ENCODE measurements around the gene OR10J1. TPM values are rescaled to one million over a fixed set of nuclear protein-coding genes. Genes with fewer than 3 reads are reported as not detected.

OR10J1 gene
- total RNA-seq, 2 experiments from 2014 or later, result not detected

- H3K27me3 ChIP-seq (ENCODE audit: control insufficient read depth in 1 of 2, insufficient read depth in 2 of 2, low read length in 2 of 2), result no peaks in the 10 kb centered on the region
- no peak for TF ChIP-seq CTCF (IDR thresholded peaks at IDR 0.05)
- Mint-ChIP-seq H3K9me3 (peaks cover 9% of the 10 kb centered on the region), H3K4me3 (no peak overlapping the region), H3K27me3 (peaks cover 12% of the 10 kb centered on the region), H3K36me3 (ENCODE audit: low read depth) (no peaks in the 10 kb centered on the region), H3K27ac (no peak overlapping the region), H3K4me1 (ENCODE audit: low read depth) (no peaks in the 10 kb centered on the region)
- H3K9me3 ChIP-seq (ENCODE audit: control insufficient read depth in 1 of 2, insufficient read depth in 1 of 2, low read length in 2 of 2), result peaks cover 9 to 10% of the 10 kb centered on the region in 2 experiments
- ChIA-PET CTCF (no interaction called here), POLR2A (interaction anchor here (0.6 kb wide), 1 partner anchor 683 kb away, joined by 3 read pairs; no protein-coding TSS in a partner anchor)
- ATAC-seq (ENCODE audit: poor library complexity) (no peak), DNase-seq (no peak)
- H3K4me3 ChIP-seq (ENCODE audit: low read length), result no peak overlapping the region
- intact Hi-C loops (cut with DNase I, micrococcal nuclease), result loop anchor here in 1 of 2 experiments (1.0 kb wide), 1 partner anchor 11 kb away; no protein-coding TSS in a partner anchor
- no peaks in the 10 kb centered on the region for H3K4me1 ChIP-seq (ENCODE audit: insufficient read depth, low read length)
- H3K36me3 ChIP-seq (ENCODE audit: insufficient read depth, low read length), result no peaks in the 10 kb centered on the region
- H3K27ac ChIP-seq (ENCODE audit: low read depth in 1 of 2, low read length in 2 of 2), result no peak overlapping the region
These were observed 25.7 kb downstream of the OR10J1 start for GRCh38 chr1:159465191-159465603.

- peaks cover 0 to 4% of the 10 kb centered on the region in 2 experiments for H3K9me3 ChIP-seq (ENCODE audit: control insufficient read depth in 1 of 2, insufficient read depth in 1 of 2, low read length in 2 of 2)
- POLR2A ChIA-PET, result no interaction called here
- TF ChIP-seq CTCF (IDR thresholded peaks at IDR 0.05), result no peak
- H3K27ac ChIP-seq (ENCODE audit: low read depth in 1 of 2, low read length in 2 of 2), result no peak overlapping the region
- no peak for DNase-seq
- H3K36me3 ChIP-seq (ENCODE audit: insufficient read depth, low read length), result no peaks in the 10 kb centered on the region
- intact Hi-C loops (cut with DNase I, micrococcal nuclease), result no loop called here
- Mint-ChIP-seq H3K4me3 (no peak overlapping the region), H3K27ac (no peak overlapping the region), H3K27me3 (peaks cover 20% of the 10 kb centered on the region), H3K9me3 (no peaks in the 10 kb centered on the region), H3K36me3 (ENCODE audit: low read depth) (no peaks in the 10 kb centered on the region), H3K4me1 (ENCODE audit: low read depth) (no peaks in the 10 kb centered on the region)
- H3K27me3 ChIP-seq (ENCODE audit: control insufficient read depth in 1 of 2, insufficient read depth in 2 of 2, low read length in 2 of 2), result peaks cover 0 to 3% of the 10 kb centered on the region in 2 experiments
- no peaks in the 10 kb centered on the region for H3K4me1 ChIP-seq (ENCODE audit: insufficient read depth, low read length)
- ATAC-seq (ENCODE audit: poor library complexity), result no peak
- H3K4me3 ChIP-seq (ENCODE audit: low read length), result no peak overlapping the region
- CTCF ChIA-PET, result no interaction called here
These were observed 28.8 kb downstream of the OR10J1 start for GRCh38 chr1:159468321-159468720.

DNA sequence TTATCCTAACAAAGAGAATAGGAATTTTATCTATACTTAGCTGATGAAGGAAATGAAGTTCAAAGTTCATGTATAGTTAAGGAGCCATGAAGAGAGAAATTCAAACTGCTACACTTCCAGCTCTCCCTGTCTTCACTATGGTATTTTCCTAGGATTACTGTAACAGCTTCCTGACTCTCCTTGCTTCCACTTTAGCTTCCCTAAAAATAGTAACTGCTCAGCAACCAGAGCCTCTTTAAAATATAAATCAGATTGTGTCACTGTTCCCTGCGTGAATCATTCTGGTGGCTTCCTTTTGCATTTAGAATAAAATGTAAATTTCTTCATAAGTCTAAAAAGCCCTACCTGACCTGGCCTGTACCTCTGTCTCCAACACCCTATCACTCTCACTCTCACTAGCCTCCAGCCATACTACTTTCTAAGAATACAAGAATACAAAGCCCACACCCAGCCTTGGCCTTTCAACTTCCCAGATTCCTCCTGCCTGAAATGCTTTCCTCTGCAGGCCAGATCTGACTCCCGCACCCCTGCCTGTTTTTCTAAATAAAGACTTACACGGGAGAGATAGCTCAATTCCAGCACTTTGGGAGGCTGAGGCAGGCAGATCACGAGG, 30.5 kb downstream of the OR10J1 start:
- TF ChIP-seq CTCF (IDR thresholded peaks at IDR 0.05), result no peak
- ChIA-PET POLR2A (no interaction called here), CTCF (interaction anchor here (0.7 kb wide), 1 partner anchor 23 kb away, joined by 3 read pairs; no protein-coding TSS in a partner anchor)
- no peak overlapping the region for H3K27ac Mint-ChIP-seq
- Histone ChIP-seq H3K4me3 (ENCODE audit: low read length) (no peak overlapping the region), H3K27ac (ENCODE audit: low read depth in 1 of 2, low read length in 2 of 2) (no peak overlapping the region), H3K4me1 (ENCODE audit: insufficient read depth, low read length) (no peaks in the 10 kb centered on the region), H3K9me3 (ENCODE audit: control insufficient read depth in 1 of 2, insufficient read depth in 1 of 2, low read length in 2 of 2) (peaks cover 0 to 4% of the 10 kb centered on the region in 2 experiments), H3K27me3 (ENCODE audit: control insufficient read depth in 1 of 2, insufficient read depth in 2 of 2, low read length in 2 of 2) (peaks cover 0 to 5% of the 10 kb centered on the region in 2 experiments), H3K36me3 (ENCODE audit: insufficient read depth, low read length) (no peaks in the 10 kb centered on the region)
- H3K36me3 Mint-ChIP-seq (ENCODE audit: low read depth), result no peaks in the 10 kb centered on the region
- intact Hi-C loops (cut with DNase I, micrococcal nuclease), result no loop called here
- H3K4me1 Mint-ChIP-seq (ENCODE audit: low read depth), result no peaks in the 10 kb centered on the region
- H3K4me3 Mint-ChIP-seq, result no peak overlapping the region
- ATAC-seq (ENCODE audit: poor library complexity), result no peak
- H3K9me3 Mint-ChIP-seq, result no peaks in the 10 kb centered on the region
- no peak for DNase-seq
- H3K27me3 Mint-ChIP-seq, result peaks cover 20% of the 10 kb centered on the region

Measured in CD4-positive, alpha-beta T cell (primary cell).